OCI-LY7 (cell line): ENCODE results near the gene BTBD9.

Source experiments
- CTCF ChIP-seq: fragments of 200-600 bp; sonication (generic); conservative IDR thresholded peaks from 2 replicates; pipeline ENCODE4 v1.5.1; 2014; ENCODE audit warnings: mild to moderate bottlenecking, antibody characterized with exemption, low read length, moderate library complexity, mixed read lengths
- EZH2phosphoT487 ChIP-seq: fragments of 200-600 bp; sonication (generic); IDR thresholded peaks from 2 replicates; pipeline ENCODE4 v1.6.1; 2018; ENCODE audit warnings: low read depth, borderline replicate concordance, mild to moderate bottlenecking, mixed run types, antibody characterized with exemption, low read length, moderate library complexity, mixed read lengths

GRCh38 chr6:38403548-38403947 lies 236.2 kb downstream of the BTBD9 start:
- TF ChIP-seq CTCF, result no peak
- no peak for TF ChIP-seq EZH2phosphoT487
